ENCODE data around the gene FDXR. TPM values are rescaled to one million over a fixed set of nuclear protein-coding genes. Genes with fewer than 3 reads are reported as not detected.

The FDXR gene
- total RNA-seq, 1 donor from 2014 or later: 31.5 TPM

DNA sequence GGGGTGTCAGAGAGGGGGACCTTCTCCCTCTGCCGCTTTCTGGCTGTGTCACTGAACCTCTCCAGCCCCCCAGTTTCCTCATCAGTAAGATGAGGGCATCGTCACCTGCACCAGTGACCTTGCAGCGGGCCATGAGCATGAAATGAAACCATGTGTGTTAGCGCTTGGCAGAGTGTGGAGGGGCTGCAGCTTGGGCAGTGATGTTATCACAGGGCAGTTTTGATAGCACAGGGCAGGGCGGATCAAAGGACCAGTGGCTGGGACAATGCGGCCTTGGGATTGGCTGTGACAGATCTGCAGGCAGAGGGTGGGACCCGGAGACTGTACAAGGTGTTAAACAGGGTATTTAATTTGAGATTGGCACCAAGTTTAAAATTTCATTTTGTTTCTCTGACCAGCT, 57.7 kb downstream of the FDXR start:
- TF ChIP-seq, protein P1, sequence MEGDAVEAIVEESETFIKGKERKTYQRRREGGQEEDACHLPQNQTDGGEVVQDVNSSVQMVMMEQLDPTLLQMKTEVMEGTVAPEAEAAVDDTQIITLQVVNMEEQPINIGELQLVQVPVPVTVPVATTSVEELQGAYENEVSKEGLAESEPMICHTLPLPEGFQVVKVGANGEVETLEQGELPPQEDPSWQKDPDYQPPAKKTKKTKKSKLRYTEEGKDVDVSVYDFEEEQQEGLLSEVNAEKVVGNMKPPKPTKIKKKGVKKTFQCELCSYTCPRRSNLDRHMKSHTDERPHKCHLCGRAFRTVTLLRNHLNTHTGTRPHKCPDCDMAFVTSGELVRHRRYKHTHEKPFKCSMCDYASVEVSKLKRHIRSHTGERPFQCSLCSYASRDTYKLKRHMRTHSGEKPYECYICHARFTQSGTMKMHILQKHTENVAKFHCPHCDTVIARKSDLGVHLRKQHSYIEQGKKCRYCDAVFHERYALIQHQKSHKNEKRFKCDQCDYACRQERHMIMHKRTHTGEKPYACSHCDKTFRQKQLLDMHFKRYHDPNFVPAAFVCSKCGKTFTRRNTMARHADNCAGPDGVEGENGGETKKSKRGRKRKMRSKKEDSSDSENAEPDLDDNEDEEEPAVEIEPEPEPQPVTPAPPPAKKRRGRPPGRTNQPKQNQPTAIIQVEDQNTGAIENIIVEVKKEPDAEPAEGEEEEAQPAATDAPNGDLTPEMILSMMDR (conservative IDR thresholded peaks at IDR 0.05; ENCODE audit: low read depth, low read length): no peak
- no peak overlapping the region for H3K4me3 ChIP-seq (ENCODE audit: low read depth, low read length)
- no peak for DNase-seq (ENCODE audit: low read depth)

DNA sequence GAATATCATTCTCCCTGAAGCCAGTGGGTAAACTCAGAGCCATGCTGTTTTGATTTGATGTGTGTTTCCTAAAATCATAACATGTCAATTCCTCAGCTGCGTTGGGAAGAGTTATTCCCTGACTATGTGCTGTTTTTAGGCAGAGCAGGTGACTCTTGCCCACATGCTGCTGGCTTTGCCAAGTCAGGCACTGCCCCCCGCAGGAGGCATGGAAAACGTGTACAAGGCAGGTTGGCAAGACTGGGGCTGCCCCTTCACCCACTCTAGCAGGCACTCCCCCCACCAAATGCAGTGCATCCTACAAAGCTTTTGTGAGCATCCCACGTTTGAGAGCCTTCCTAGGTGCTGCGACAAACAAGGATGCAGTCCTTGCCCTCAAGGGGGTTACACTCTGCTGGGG, 58.3 kb downstream of the FDXR start:
- no peak overlapping the region for H3K4me3 ChIP-seq (ENCODE audit: low read depth, low read length)
- TF ChIP-seq, protein P1 (conservative IDR thresholded peaks at IDR 0.05; ENCODE audit: low read depth, low read length): peak; percentile 35
- DNase-seq (ENCODE audit: low read depth): no peak

Other genes starting within 250 kb of the FDXR start
- gene CD300E, start 249.3 kb downstream of the FDXR start, total RNA-seq: not detected in 2 replicates
- gene CD300LF, start 160.1 kb downstream of the FDXR start, total RNA-seq: not detected in 2 replicates
- gene RAB37, start 135.7 kb downstream of the FDXR start, total RNA-seq: 0.14 TPM in 1 of 2 replicates, not detected in the other
- gene NHERF1, start 124.4 kb downstream of the FDXR start, total RNA-seq: 45.1 and 64.6 TPM in 2 replicates
- gene NAT9, start 96.6 kb downstream of the FDXR start, total RNA-seq: 18.2 and 24.5 TPM in 2 replicates
- gene GRIN2C, start 13.1 kb downstream of the FDXR start, total RNA-seq: not detected in 2 replicates
- not detected in 2 replicates for gene FADS6, start 20.6 kb upstream of the FDXR start, total RNA-seq
- not detected in 2 replicates for gene USH1G, start 50.3 kb upstream of the FDXR start, total RNA-seq
- not detected in 2 replicates for gene OTOP2, start 51.3 kb upstream of the FDXR start, total RNA-seq
- not detected in 2 replicates for gene OTOP3, start 62.9 kb upstream of the FDXR start, total RNA-seq
- 9.0 and 19.1 TPM in 2 replicates for gene HID1, start 99.8 kb upstream of the FDXR start, total RNA-seq
- 38.9 and 64.4 TPM in 2 replicates for gene CDR2L, start 114.6 kb upstream of the FDXR start, total RNA-seq
- gene MRPL58, start 139.7 kb upstream of the FDXR start, total RNA-seq: 52.2 and 113 TPM in 2 replicates
- 232 and 360 TPM in 2 replicates for gene ATP5PD, start 174.0 kb upstream of the FDXR start, total RNA-seq
- gene KCTD2, start 174.2 kb upstream of the FDXR start, total RNA-seq: 15.8 and 19.2 TPM in 2 replicates
- gene SLC16A5, start 215.0 kb upstream of the FDXR start, total RNA-seq: 15.1 and 15.9 TPM in 2 replicates
- 8.5 and 12.3 TPM in 2 replicates for gene ARMC7, start 237.0 kb upstream of the FDXR start, total RNA-seq

Measured in epithelial cell of proximal tubule (primary cell).